GM12801 (cell line): Measurements from ENCODE around the gene POC1B.

Source experiments
- TF ChIP-seq, protein P1 (sequence below): IDR thresholded peaks from one replicate; pipeline ENCODE4 v1.5.1; 2011; ENCODE audit warnings: control low read depth; ENCODE audit not compliant: insufficient read length; ENCODE audit errors: extremely low read depth

The POC1B gene

DNA sequence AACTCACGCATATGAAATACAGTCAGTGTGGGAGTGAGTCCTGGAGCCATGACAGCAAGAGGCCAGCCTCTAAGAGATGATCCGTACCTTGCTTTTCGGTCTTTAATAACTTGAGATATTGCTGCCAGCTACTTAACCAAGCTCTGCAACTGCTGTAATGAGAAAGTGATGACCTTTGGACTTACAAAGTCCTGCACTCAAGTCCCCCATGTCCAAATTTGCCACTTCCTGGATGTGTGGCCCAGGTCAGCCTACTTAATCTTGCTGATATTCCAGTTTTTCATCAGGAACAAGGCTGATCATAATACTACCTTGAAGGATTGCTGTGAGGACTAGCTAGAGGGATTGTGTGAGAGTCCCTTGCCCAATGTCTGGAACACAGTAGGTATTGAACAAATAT, 139.7 kb downstream of the POC1B start:
- TF ChIP-seq, protein P1, sequence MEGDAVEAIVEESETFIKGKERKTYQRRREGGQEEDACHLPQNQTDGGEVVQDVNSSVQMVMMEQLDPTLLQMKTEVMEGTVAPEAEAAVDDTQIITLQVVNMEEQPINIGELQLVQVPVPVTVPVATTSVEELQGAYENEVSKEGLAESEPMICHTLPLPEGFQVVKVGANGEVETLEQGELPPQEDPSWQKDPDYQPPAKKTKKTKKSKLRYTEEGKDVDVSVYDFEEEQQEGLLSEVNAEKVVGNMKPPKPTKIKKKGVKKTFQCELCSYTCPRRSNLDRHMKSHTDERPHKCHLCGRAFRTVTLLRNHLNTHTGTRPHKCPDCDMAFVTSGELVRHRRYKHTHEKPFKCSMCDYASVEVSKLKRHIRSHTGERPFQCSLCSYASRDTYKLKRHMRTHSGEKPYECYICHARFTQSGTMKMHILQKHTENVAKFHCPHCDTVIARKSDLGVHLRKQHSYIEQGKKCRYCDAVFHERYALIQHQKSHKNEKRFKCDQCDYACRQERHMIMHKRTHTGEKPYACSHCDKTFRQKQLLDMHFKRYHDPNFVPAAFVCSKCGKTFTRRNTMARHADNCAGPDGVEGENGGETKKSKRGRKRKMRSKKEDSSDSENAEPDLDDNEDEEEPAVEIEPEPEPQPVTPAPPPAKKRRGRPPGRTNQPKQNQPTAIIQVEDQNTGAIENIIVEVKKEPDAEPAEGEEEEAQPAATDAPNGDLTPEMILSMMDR, result no peak

DNA sequence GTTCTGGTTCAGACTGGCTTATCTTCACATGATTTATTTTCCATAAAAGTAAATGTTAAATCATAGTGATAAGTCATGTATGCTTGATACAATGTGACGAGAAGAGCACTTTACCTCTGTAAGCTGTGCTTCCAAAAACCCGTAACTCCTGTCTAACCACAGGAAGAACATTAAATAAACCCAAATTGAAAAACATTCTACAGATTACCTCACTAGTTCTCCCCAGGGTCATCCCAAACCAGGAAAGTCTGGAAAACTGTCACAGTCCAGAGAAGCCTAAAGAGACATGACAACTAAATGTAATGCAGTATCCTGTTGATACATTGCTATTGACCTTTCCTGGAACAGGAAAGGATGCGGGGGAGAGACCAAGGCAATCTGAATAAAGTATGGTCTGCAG, 141.0 kb downstream of the POC1B start:
- TF ChIP-seq, protein P1, result no peak

DNA sequence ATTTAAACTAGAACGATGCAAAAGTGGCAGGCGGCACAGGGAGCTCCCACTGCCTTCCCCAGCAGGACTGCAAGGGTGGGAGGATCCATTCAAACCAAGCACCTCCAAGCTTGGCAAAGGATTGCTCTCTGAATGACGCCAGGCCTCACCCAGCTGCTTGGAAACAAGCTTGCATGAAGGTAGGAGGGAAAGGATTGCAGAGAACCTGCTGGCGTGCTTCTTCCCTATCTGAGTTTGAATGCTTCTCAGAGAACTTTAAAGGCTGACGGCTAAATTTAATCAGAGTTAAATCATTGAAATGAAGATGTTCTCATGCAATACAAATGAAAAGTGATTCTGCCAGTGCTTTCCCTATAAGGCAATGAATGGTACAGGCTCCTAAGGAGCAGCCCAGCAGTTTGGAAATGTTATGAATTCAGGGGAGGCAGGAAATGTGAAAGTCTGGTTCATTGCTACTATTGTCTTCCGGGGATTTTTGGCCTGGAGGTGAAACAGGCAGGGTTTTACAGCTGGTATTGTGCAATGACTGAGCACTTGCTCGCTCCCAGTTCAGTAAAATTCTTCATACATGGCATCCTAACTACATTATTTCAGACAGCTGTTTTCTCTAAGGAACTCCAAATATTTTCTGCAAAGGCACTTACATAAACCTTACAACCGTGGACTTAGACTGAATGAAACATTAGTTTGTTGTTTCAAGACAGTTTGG, 141.6 kb downstream of the POC1B start:
- TF ChIP-seq, protein P1, result no peak

DNA sequence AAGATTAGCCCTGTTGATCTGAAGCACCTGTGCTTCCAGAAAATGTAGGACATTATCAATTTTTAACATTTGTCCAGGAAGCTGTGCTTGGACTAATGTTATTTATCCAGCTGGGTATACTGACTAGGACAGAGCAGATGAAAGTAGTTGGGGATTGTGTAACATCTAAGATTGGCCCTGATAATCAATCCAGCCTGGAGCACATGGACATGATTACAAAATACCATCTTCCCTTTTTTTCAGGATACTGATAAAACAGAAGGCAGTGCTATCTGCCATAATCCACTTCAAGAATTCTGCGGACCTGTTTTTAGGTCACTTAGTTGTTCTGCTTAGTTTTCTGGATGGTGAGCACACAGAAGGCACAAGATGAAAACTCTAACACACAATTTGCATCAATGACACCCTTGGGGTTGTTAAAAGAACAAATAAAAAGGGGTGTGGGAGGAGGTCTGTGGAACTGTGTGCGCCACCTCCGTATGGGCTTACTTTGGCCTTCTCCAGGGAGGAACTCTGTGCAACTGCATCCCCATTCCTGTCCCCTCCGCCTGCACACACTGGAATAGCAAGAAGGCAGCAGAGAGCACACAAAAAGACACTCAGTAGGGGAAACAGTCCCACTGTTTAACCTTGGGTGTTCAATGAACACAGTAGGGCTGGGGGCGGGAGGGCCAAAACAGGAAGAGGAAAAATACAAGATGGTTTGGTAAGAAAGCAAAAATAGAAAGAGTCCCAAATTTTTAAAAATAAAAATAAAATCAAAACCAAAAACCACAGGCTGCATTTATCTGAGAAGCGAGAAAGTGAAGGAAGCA, 142.4 kb downstream of the POC1B start:
- TF ChIP-seq, protein P1, result no peak

DNA sequence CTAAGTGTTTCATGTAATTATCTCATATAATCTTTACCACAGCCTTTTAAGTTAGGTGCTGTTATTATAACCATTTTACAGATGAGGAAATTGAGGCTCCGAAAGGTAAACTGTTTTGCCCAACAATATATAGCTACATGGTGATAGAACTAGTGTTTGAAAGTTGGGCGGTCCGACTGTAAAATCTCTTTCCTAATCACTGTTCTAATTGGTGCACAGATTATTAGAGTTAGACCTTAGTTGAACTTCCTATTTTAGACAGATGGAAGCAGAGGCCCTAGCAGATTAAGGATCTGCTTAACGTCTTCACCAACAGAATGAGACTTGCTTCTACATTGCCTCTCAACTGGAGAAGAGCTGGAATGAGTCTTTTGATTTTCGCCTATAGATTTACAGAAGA, 143.5 kb downstream of the POC1B start:
- TF ChIP-seq, protein P1, result no peak

DNA sequence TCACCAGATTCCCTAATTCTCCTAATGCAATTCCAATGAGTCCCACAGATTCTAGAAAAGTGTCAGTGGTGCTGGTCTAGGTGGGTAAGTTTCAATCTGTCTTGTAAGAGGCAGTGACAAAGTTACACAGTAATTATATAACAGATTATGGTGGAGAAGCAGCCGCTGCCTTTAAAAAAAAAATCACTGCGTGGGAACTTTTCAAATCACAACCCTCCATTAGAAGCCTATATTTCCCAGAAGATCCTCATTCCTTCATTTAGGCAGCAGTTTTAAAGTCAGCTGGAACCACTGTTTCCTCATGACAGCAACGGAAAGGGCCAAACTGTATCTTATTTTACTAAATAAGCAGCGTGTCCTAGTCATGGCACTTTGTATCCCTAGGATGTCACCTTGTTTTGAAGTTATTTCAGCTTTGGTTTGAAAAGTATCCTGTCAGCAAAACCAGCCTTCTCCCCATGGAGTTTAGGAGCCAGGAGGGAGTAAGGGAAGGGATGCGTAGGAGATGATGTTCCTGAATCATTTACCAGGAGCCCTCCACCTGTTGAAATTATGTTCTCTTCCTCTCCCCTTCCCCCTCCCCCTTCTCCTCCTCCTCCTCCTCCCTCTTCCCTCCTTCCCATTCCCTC, 145.9 kb downstream of the POC1B start:
- TF ChIP-seq, protein P1, result no peak

DNA sequence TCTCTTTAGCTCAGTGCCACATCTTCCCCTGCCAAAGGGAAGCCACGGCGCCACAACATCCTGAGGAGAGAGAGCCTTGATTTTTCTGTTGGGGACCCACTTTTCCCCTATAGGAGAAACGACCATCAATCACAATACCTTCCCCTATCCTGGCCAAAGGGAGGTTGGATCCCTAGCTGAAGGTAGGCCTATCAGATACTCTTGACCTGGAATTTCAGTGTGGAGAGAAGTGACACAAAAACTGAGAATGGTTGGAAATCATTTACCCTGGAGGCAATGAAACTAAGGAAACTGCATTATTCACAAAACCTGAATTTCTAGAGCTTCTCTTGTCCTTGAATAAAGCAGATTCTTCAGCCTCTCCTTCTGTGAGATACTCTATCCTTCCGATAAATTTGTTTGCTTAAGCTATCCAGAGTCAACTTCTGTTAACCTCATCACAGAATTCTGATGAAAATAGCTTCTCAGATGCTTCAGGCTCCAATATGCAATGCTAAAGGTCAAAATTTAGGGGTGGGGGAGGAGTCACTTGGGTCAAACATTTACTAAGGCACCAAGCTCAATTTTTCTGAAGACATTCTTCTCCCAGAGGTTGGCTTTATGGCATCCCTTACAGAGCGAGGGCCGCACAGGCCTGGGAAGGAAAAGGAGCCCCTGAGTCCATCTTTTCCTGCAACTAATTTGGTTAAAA, 146.6 kb downstream of the POC1B start:
- TF ChIP-seq, protein P1, result no peak
